GM19452 (cell line): Measurements from ENCODE around the gene UHRF1.
"Not testable (repeated sequence)": the region's sequence is repeated elsewhere in the genome, so short reads cannot be mapped to it uniquely, and the experiment has no call there.

ENCODE experiments used
- ATAC-seq: cut with Tn5 transposase; IDR thresholded peaks from one replicate; pipeline ENCODE4 v1.9.1; 2021; ENCODE audit not compliant: unreplicated experiment

The UHRF1 gene

GRCh38 chr19:4970558-4971423 is 61.5 kb downstream of the UHRF1 start:
- ATAC-seq: no peak

GRCh38 chr19:4971424-4971793 is 62.1 kb downstream of the UHRF1 start:
- no peak for ATAC-seq

GRCh38 chr19:4971816-4972495 is 62.7 kb downstream of the UHRF1 start:
- no peak for ATAC-seq

GRCh38 chr19:4972509-4973230 is 63.4 kb downstream of the UHRF1 start:
- ATAC-seq: no peak

GRCh38 chr19:4974880-4975469 is 65.7 kb downstream of the UHRF1 start:
- no peak for ATAC-seq

GRCh38 chr19:4975601-4976000 is 66.3 kb downstream of the UHRF1 start:
- ATAC-seq: not testable (repeated sequence)

- ATAC-seq: no peak
Observed at GRCh38 chr19:4976401-4977298, 67.3 kb downstream of the UHRF1 start.

- ATAC-seq: no peak
Observed at GRCh38 chr19:4977299-4978174, 68.2 kb downstream of the UHRF1 start.

GRCh38 chr19:4979211-4979807 is 70.0 kb downstream of the UHRF1 start:
- ATAC-seq: no peak

- no peak for ATAC-seq
Observed at GRCh38 chr19:4980067-4980466, 70.8 kb downstream of the UHRF1 start.

- no peak for ATAC-seq
Observed at GRCh38 chr19:4980838-4981680, 71.8 kb downstream of the UHRF1 start.

- ATAC-seq: no peak
Observed at GRCh38 chr19:4981681-4981958, 72.3 kb downstream of the UHRF1 start.

GRCh38 chr19:4983346-4984105 is 74.2 kb downstream of the UHRF1 start:
- ATAC-seq: no peak

- no peak for ATAC-seq
Observed at GRCh38 chr19:4984106-4984380, 74.7 kb downstream of the UHRF1 start.

GRCh38 chr19:4984438-4984990 is 75.2 kb downstream of the UHRF1 start:
- no peak for ATAC-seq

- no peak for ATAC-seq
Observed at GRCh38 chr19:4985551-4985991, 76.3 kb downstream of the UHRF1 start.

GRCh38 chr19:4986056-4986455 is 76.8 kb downstream of the UHRF1 start:
- ATAC-seq: no peak
